GM12892 (cell line): ENCODE results near the gene MYO16.

Source experiments
- POLR2A ChIP-seq: IDR thresholded peaks from 2 replicates; pipeline ENCODE4 v1.6.1; 2011; ENCODE audit warnings: low read depth, low read length, control low read depth
- TAF1 ChIP-seq: IDR thresholded peaks from 2 replicates; pipeline ENCODE4 v1.6.1; 2011; ENCODE audit warnings: low read depth, mild to moderate bottlenecking, control low read depth, low read length, borderline replicate concordance

DNA sequence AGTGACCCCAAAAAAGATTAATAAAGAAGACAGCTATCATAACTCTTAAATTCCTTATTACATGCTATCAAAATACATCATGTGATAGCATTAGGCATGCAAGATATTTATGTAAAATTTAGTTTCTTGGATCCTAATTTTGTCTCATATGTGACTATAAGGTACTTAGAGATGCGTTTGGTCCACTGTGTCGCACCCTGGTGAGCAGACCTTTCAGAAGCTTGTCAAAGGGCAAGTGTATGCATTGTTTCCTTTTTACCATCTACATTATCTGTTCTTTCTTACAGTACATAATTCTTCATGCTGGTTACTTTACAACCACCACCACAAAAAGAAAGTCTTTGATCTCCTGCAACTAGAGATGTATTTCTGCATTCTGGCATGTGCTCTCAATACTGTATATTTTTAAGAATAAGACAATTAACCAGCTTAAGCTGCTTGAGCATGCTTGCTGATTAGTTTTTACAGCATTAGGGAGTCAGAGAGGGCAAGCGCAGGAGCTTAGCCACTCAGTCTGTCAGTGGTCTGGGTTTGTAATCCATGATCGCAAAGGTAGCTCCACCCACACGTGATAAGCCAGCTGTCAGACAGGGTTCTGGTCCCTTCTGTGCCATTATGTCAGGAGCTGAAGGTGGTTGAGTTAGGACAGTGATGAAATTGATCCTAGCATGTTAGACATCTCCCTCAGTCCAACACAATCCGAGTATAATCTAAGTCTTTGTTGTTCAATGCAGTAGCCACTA is 500.9 kb downstream of the MYO16 start:
- TF ChIP-seq POLR2A (no peak), TAF1 (no peak)
